Renal cortex interstitium (tissue), 11 donors: ENCODE data around the gene TTC39C. TPM values are rescaled to one million over a fixed set of nuclear protein-coding genes. Genes with fewer than 3 reads are reported as not detected.

Experiments
- DNase-seq, 11 donors: peaks; one replicate each; pipeline ENCODE4 v3.0.0-alpha.2; 2013; ENCODE audit warnings: low read depth in 9 of 11, low spot score in 4 of 11; ENCODE audit errors: extremely low read depth in 1 of 11
- polyA plus RNA-seq, 3 donors: library from polyadenylated mRNA; unstranded; fragments of 120-200 nt; gene quantifications; one replicate each; pipeline ENCODE4 v1.2.1, GENCODE V29; 2013; ENCODE audit not compliant: insufficient read length in 3 of 3

The TTC39C gene
- polyA plus RNA-seq, 3 donors = 7.2 to 9.1 (median 8.0) TPM

GRCh38 chr18:24108641-24109040 is 94.1 kb downstream of the TTC39C start:
- DNase-seq = no peak

GRCh38 chr18:24111936-24112335 is 97.4 kb downstream of the TTC39C start:
- no peak for DNase-seq

GRCh38 chr18:24112464-24112863 is 97.9 kb downstream of the TTC39C start:
- no peak for DNase-seq

- no peak for DNase-seq
Observed at GRCh38 chr18:24112874-24113615, 98.5 kb downstream of the TTC39C start.

GRCh38 chr18:24114924-24115549 is 100.5 kb downstream of the TTC39C start:
- DNase-seq = no peak

GRCh38 chr18:24115628-24116027 is 101.1 kb downstream of the TTC39C start:
- DNase-seq = no peak

GRCh38 chr18:24118750-24119577 is 104.4 kb downstream of the TTC39C start:
- DNase-seq = peak; percentile 51 to 78 (median 62)

GRCh38 chr18:24120676-24121075 is 106.1 kb downstream of the TTC39C start:
- DNase-seq = no peak

- DNase-seq = no peak
Observed at GRCh38 chr18:24121625-24122024, 107.1 kb downstream of the TTC39C start.

- DNase-seq = no peak
Observed at GRCh38 chr18:24126155-24126961, 111.8 kb downstream of the TTC39C start.

- DNase-seq = no peak
Observed at GRCh38 chr18:24127735-24128134, 113.2 kb downstream of the TTC39C start.

- no peak for DNase-seq
Observed at GRCh38 chr18:24128700-24129099, 114.1 kb downstream of the TTC39C start.

GRCh38 chr18:24130494-24130893 is 115.9 kb downstream of the TTC39C start:
- no peak for DNase-seq

GRCh38 chr18:24136967-24137373 is 122.4 kb downstream of the TTC39C start:
- no peak for DNase-seq

- DNase-seq = peak in 4 of 11 donors; percentile 2 to 36 (median 16)
Observed at GRCh38 chr18:24138409-24138788, 123.8 kb downstream of the TTC39C start.

GRCh38 chr18:24138789-24139616 is 124.4 kb downstream of the TTC39C start, which contains the start of gene CABYR:
Gene CABYR (plus strand): TSS chr18:24139062. CDS start chr18:24143115, 4,053 bp downstream.
- peak; percentile 45 to 80 (median 68) for DNase-seq

- no peak for DNase-seq
Observed at GRCh38 chr18:24140697-24141096, 126.1 kb downstream of the TTC39C start.

GRCh38 chr18:24142376-24142775 is 127.8 kb downstream of the TTC39C start:
- DNase-seq = no peak
